DMS153 (cell line): Measurements from ENCODE around the gene ZNF804A.
"Not testable (repeated sequence)": the region's sequence is repeated elsewhere in the genome, so short reads cannot be mapped to it uniquely, and the experiment has no call there.

Experiments
- DNase-seq: peaks from one replicate; lab custom pipeline; 2025; lab: John Stamatoyannopoulos, UW

ZNF804A gene

GRCh38 chr2:184824597-184824996 is 226.3 kb downstream of the ZNF804A start:
- DNase-seq, result no peak

DNA sequence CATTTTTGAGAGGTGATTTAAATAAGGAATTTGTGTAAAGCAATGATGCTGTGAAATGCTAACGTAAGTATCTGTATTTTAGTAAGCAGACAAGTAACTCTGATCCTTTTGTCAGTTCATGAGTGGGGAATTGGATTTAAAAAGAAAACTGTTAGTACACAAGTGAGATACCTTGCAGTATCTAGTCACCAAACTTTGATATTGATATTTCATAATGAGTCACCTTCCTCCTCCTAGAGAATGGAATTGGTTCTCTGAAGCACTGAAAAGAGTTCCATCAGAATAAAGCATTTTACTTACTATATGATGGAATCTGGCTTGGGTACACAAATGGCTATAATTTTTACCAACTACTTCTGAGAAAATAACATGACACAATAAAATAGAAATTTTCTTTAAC is 232.2 kb downstream of the ZNF804A start:
- no peak for DNase-seq

DNA sequence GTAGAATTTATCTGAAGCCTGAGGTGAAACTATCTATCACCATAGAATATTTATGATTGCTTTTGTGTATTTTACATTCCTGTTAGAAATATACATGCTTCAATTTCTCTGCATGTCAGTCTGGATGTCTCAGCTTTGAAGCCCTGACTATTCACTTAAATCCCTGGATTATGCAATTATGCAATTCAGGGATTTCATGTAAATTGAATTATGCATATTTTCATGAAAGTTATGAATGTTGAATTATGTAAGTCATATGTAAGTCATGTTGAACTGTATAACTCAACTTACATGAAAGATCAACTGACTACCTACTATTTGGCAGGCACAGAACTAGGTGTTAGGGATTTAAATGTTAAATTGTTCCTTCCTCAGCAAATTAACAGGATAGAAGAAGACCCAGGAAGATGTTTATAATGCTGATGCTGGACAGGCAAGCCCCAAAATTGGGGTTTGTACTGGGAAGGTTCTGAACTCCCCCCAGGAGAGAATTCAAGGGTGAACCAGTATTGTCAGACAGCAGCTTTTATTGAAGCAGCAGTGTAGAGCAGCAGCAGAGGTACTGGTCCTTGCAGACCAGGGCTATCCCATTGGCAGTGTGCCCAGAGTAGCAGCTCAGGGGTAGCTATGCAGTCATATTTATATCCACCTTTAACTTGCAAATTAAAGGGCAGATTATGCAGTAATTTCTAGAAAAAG is 236.5 kb downstream of the ZNF804A start:
- DNase-seq, result no peak

DNA sequence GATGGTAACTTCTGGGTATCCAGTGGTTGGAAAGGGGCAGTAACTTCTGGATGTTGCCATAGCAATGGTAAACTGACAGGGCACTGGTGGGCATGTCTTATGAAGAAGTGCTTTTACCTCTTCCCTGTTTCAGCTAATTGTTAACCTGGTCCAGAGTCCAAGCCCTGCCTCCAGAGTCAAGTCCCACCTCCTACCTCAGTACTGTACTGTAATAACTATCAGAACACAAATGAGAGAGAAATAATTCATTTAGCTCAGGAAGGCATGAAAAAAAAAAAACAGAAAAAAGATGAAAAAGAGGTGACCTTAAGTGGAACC is 237.0 kb downstream of the ZNF804A start:
- no peak for DNase-seq

DNA sequence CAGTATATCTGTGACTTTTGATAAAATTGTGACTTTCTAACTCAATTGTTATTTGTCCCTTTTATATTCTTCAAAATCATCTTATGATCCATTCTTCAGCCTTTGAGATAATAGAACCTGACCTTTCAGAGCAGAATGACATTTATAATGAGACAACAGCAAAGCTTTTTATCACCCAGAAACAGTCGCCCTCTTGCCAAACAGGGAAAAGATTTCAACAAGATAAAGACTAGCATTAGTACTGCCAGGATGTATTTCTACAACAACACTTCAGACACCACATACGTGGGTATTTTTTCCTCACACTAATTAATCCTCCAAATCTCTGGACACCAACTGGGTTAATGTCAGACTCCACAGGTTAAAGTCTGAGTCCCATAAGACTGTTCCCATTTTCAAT is 249.0 kb downstream of the ZNF804A start:
- DNase-seq, result no peak

- no peak for DNase-seq
Measured at GRCh38 chr2:184849516-184849915, 251.2 kb downstream of the ZNF804A start.

DNA sequence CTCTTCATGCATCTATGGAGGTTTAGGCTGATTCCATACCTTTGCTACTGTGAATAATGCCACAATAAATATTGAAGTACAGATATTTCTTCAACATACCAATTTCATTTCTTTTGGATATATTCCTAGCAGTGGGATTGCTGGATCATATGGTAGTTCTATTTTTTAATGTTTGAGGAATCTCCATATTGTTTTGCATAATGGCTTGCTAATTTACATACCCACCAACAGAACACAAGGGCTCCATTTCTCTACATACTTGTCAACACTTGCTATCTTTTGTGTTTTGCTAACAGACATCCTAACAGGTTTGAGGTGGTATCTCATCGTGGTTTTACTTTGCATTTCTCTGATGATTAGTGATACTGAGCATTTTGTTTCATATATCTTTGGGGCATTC is 253.2 kb downstream of the ZNF804A start:
- no peak for DNase-seq

DNA sequence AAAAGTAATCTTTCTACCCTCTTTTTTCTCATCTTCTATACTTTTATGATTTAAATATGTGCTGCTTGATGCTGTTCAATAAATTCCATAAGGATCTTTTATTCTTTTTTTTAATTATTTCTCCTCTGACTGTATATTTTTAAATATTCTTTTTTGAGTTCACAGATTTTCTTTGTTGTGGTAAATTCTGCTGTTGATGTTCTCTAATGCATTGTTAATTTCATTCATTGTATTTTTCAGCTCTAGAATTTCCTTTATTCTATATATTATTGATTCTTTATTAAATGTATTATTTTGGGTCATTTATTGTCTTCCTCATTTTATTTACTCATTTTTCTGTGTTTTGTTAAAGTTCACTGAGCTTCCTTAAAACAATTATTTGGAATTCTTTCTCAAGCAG is 260.9 kb downstream of the ZNF804A start:
- DNase-seq, result no peak

- DNase-seq, result no peak
Measured at GRCh38 chr2:184860744-184861143, 262.4 kb downstream of the ZNF804A start.

DNA sequence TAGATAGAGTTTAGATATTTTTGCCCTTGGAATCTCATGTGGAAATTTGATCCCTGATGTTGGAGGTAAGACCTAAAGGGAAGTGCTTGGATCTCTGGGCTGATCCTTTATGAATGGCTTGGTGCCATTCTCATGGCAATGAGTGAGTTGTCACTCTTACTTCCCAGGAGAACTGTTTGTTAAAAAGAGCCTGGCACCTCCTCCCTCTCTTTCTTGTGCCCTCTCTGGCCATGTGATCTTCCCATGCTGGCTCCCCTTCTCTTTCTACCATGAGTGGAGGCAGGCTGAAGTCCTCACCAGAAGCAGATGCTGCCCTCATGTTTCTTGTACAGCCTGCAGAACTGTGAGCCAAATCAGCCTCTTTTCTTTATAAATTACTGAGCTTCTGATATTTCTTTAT is 276.9 kb downstream of the ZNF804A start:
- no peak for DNase-seq

DNA sequence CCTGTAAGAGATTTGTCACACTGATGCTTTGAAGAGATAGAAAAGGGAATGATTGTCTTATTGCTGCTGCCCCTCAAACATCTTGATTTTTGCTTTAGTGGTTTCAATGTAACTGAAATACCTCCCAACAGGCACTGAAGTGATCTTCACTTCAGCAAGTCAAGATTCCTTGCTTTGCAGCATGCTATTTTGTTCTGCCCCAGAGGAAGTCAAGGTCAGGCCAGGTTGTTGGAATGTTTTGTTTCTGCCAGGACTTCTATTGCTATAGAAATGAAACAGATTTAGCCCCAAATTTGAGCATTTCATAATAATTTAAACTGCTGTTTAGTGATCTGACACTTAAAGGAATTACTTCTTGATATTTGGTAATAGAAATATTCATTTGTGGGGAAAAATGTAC is 277.6 kb downstream of the ZNF804A start:
- no peak for DNase-seq

DNA sequence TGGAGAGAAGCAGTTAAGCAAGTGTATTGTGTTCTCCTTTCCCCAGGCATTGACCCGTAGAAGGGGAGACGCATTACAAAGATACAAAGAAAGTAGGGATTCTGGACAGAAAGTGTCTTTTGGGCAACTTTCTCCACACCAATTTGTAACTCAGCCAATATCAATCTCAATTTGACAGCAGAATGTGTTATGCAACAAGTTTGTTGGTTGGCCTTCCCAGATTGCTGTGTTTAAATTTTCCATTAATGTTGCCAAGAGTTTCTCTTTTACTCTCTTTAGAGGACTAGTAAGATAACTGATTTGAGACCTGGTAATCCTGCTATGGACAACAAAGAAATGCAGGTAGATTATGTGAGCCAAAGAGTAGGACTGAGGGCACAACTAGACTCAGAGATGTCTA is 279.6 kb downstream of the ZNF804A start:
- DNase-seq, result no peak

DNA sequence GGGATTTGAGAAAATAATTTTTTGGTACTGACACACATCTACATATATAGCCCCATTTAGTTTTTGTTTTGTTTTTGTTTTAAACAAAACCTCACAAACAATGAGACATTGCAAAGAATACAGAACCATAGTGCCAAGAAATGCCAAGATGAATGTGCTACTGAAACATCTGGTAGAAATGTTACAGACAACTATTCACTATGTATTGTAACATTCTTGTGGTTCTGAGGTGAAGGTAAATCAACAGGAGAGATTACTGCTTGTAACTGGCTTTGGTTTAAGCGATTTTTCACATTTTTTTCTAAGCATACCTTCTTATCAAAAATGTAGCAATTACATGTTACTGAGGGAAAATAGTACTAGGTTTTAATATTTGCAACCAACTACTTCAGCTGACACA is 281.3 kb downstream of the ZNF804A start:
- DNase-seq, result no peak

DNA sequence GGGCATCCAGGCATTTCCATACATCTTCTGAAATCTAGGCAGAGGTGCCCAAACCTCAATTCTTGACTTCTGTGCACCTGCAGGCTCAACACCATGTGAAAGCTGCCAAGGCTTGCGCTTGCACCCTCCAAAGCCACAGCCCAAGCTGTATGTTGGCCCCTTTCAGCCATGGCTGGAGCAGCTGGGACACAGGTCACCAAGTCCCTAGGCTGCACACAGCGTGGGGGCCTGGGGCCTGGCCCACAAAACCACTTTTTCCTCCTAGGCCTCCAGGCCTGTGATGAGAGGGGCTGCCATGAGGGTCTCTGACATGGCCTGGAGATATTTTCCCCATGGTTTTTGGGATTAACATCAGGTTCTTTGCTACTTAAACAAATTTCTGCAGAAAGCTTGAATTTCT is 288.3 kb downstream of the ZNF804A start:
- not testable (repeated sequence) for DNase-seq

- no peak for DNase-seq
Measured at GRCh38 chr2:184890311-184890710, 292.0 kb downstream of the ZNF804A start.

GRCh38 chr2:184904991-184905390 is 306.7 kb downstream of the ZNF804A start:
- no peak for DNase-seq

- no peak for DNase-seq
Measured at GRCh38 chr2:184906160-184906559, 307.8 kb downstream of the ZNF804A start.

DNA sequence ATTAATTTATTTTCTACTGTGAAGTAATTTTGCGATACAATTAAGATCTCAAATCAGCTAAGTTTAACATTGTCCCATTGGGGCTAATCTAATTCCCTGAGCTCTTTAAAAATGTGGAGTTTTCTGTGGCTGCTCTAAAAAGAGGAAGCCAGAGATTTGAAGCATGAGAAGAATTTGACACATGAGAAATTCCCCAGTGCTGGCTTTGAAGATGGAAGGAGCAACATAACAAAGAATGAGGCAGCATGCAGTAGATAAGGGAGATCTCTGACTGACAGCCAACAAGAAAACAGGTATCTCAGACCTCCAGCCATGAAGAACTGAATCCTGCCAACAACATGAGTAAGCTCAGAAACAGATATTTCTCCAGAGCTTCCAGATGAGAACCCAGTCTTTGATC is 308.4 kb downstream of the ZNF804A start:
- no peak for DNase-seq

GRCh38 chr2:184908966-184909365 is 310.6 kb downstream of the ZNF804A start:
- no peak for DNase-seq

DNA sequence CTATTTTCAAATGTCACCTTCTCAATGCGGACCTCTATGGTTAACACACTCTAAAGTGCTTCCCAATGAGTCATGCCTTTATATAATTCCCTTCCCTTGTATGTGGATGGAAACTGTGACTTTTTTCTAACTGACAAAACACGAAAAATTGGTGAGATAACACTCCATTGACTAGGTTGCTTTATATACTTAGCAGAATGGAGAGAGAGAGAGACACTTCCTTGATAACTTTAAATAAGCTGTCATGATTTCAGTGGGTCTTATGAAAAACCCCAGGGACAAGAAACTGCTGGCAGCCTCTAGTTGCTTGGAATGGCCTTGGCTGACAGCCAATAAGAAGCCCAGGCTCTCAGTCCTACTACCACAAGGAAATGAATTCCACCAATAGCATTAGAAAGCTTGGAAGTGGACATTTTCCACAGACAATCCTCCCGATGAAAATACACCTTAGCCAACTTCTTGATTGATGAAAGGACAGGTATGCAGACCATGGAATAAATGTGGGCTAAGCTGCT is 322.2 kb downstream of the ZNF804A start:
- no peak for DNase-seq

DNA sequence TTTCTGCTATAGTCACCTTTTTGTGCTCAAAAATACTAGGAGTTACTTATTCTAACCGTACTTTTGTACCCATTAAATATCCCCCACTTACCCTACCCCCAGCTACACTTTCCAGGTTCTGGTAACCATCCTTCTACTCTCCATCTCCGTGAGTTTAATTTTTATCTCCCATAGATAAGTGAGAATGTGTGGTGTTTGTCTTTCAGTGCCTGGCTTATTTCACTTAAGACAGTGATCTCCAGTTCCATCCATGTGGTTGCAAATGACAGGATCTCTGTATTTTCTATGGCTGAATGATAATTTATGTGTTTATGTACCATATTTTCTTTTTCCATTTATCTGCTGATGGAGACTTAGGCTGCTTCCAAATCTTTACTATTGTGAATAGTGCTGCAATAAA is 323.3 kb downstream of the ZNF804A start:
- no peak for DNase-seq

GRCh38 chr2:184923751-184924150 is 325.4 kb downstream of the ZNF804A start:
- no peak for DNase-seq

DNA sequence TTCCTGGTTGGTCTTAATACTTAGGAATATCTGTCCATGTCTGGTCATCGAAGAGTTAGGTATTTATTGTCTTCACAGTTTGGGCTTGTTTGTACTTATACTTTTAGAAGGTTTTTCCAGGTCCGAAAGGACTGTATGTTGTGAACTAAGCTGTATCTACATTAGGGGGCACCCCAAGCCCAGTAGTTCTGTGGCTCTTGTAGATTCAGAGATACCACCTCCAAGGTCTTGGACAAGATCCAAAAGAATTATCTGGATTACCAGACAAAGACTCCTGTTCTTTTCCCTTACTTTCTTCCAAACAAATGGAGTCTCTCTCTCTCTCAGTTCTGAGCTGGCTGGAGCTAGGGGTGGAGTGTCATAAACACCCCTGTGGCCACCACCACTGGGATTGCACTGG is 328.7 kb downstream of the ZNF804A start:
- no peak for DNase-seq

- DNase-seq, result no peak
Measured at GRCh38 chr2:184936761-184937160, 338.4 kb downstream of the ZNF804A start.
